ENCODE measurements around the gene OR56A5.

- TF ChIP-seq CTCF (IDR thresholded peaks at IDR 0.05): no peak
- TF ChIP-seq EZH2 (IDR thresholded peaks at IDR 0.05; ENCODE audit: borderline replicate concordance, insufficient read depth, low read depth, low read length, poor library complexity, severe bottlenecking): no peak
Measured at GRCh38 chr11:5966958-5967357, 1.3 kb downstream of the OR56A5 start.

All from B cell (primary cell).